Measurements from ENCODE around the gene CLDND2.

GRCh38 chr19:51329411-51329810 lies 39.4 kb downstream of the CLDND2 start:
- TF ChIP-seq POLR2AphosphoS5 (IDR thresholded peaks at IDR 0.05; ENCODE audit: low read depth, low read length) (no peak), SIN3A (IDR thresholded peaks at IDR 0.05; ENCODE audit: borderline replicate concordance, insufficient read depth, low read depth, low read length) (no peak), REST (IDR thresholded peaks at IDR 0.05; ENCODE audit: insufficient read depth in 1 of 2, low read depth in 2 of 2, low read length in 1 of 2) (no peak), CTCF (IDR thresholded peaks at IDR 0.05) (no peak), TCF7L2 (IDR thresholded peaks at IDR 0.05; ENCODE audit: low read depth, low read length) (no peak)
